GM21528 (cell line): ENCODE results near the gene TAS1R1.

Source experiments
- ATAC-seq: cut with Tn5 transposase; IDR thresholded peaks from one replicate; pipeline ENCODE4 v1.9.1; 2021; ENCODE audit warnings: mild to moderate bottlenecking, moderate library complexity; ENCODE audit not compliant: unreplicated experiment, low FRiP score

Gene TAS1R1

GRCh38 chr1:6627031-6627430, 71.9 kb downstream of the TAS1R1 start:
- no peak for ATAC-seq

GRCh38 chr1:6627841-6628545, 72.9 kb downstream of the TAS1R1 start:
- no peak for ATAC-seq

- ATAC-seq = no peak
Measured at GRCh38 chr1:6628971-6629479, 73.9 kb downstream of the TAS1R1 start.
